Choroid plexus epithelial cell (primary cell): Measurements from ENCODE around the gene GLI2.

ENCODE experiments used
- DNase-seq: peaks from one replicate; pipeline ENCODE4 v3.0.0-alpha.2; 2010; ENCODE audit warnings: low read depth
- H3K4me3 ChIP-seq: 2 replicates; pipeline ENCODE4 v1.5.1; 2011; ENCODE audit warnings: low read depth, mild to moderate bottlenecking, control low read depth, low read length, moderate library complexity
- TF ChIP-seq, protein P1 (sequence below): conservative IDR thresholded peaks from 2 replicates; pipeline ENCODE4 v1.5.1; 2011; ENCODE audit warnings: low read depth, mild to moderate bottlenecking, control low read depth, inconsistent platforms, low read length, moderate library complexity

The GLI2 gene

GRCh38 chr2:120702061-120702460 lies 33.6 kb upstream of the GLI2 start:
- DNase-seq = no peak
- TF ChIP-seq, protein P1, sequence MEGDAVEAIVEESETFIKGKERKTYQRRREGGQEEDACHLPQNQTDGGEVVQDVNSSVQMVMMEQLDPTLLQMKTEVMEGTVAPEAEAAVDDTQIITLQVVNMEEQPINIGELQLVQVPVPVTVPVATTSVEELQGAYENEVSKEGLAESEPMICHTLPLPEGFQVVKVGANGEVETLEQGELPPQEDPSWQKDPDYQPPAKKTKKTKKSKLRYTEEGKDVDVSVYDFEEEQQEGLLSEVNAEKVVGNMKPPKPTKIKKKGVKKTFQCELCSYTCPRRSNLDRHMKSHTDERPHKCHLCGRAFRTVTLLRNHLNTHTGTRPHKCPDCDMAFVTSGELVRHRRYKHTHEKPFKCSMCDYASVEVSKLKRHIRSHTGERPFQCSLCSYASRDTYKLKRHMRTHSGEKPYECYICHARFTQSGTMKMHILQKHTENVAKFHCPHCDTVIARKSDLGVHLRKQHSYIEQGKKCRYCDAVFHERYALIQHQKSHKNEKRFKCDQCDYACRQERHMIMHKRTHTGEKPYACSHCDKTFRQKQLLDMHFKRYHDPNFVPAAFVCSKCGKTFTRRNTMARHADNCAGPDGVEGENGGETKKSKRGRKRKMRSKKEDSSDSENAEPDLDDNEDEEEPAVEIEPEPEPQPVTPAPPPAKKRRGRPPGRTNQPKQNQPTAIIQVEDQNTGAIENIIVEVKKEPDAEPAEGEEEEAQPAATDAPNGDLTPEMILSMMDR = no peak
- H3K4me3 ChIP-seq = no peak overlapping the region

GRCh38 chr2:120702801-120703200 lies 32.9 kb upstream of the GLI2 start:
- DNase-seq = no peak
- TF ChIP-seq, protein P1 = no peak
- no peak overlapping the region for H3K4me3 ChIP-seq

GRCh38 chr2:120703330-120703994 lies 32.2 kb upstream of the GLI2 start:
- H3K4me3 ChIP-seq = no peak overlapping the region
- peak; percentile 61 for DNase-seq
- TF ChIP-seq, protein P1 = no peak

GRCh38 chr2:120704696-120705095 lies 31.0 kb upstream of the GLI2 start:
- DNase-seq = no peak
- TF ChIP-seq, protein P1 = no peak
- H3K4me3 ChIP-seq = no peak overlapping the region

DNA sequence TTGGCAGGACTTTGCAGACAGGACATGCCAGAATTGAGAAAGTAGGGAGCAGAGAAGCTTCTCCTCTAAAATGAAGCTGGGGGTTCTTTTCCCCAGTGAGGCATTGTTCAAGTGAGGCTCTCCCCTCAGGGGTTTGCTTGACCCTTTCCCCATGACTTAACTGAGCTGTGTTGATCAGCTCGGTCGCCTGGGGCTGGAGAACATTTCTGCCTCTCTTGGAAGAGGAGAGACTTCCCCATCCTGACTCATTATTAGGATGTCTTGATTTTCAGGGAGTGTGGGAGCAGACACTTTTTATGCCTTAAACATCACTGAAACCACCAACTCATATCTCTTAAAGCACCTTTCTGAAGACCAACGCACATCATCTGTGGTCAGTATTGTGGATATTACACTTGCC lies 27.9 kb upstream of the GLI2 start:
- no peak overlapping the region for H3K4me3 ChIP-seq
- TF ChIP-seq, protein P1 = no peak
- no peak for DNase-seq

- DNase-seq = no peak
- TF ChIP-seq, protein P1 = no peak
- H3K4me3 ChIP-seq = no peak overlapping the region
These were observed 26.6 kb upstream of the GLI2 start for GRCh38 chr2:120708944-120709607.

DNA sequence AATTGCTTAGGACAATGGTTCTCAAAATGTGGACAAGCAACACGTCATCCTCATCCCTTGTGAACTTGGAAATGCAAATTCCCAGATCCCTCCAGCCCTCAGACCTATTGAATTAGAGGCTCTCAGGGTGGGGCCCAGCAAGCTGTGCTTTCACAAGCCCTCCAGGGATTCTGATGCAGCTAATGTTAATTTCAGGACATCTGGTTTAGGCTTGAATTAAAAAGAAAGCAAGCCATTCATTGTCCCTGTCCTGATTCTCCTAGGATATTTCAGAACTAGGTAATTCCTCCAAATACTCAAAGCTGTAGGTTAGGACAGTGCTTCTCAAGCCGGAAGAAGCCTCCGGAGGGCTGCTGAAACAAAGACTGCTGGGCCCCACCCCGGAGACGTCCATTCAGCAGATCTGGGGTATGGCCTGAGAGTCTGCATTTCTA lies 26.0 kb upstream of the GLI2 start:
- DNase-seq = no peak
- TF ChIP-seq, protein P1 = no peak
- H3K4me3 ChIP-seq = no peak overlapping the region
